Measurements from ENCODE around the gene BDH1.

- TF ChIP-seq CTCF (conservative IDR thresholded peaks at IDR 0.05; ENCODE audit: low read depth, low read length) (no peak), EZH2 (IDR thresholded peaks at IDR 0.05; ENCODE audit: borderline replicate concordance, low read depth, low read length, poor library complexity, severe bottlenecking) (no peak)
Observed at GRCh38 chr3:197504229-197504628, 51.5 kb downstream of the BDH1 start.

Measured in A673 (cell line).